Spleen (tissue), 11 donors: Measurements from ENCODE around the gene CCDC180. TPM values are rescaled to one million over a fixed set of nuclear protein-coding genes. Genes with fewer than 3 reads are reported as not detected.

ENCODE experiments used
- DNase-seq: peaks from one replicate; pipeline ENCODE4 v3.0.0-alpha.2; 2020
- H3K27ac ChIP-seq, 8 donors: fragments of 200-600 bp; sonication (generic) in 7 of 8; 1 replicate in 4 of 8; 2 replicates in 4 of 8; pipeline versions ENCODE4 v1.5.0 to v1.8.0; 2016 to 2021; ENCODE audit warnings: inconsistent platforms in 4 of 8, mild to moderate bottlenecking in 4 of 8, moderate library complexity in 1 of 8
- H3K27me3 ChIP-seq, 7 donors: fragments of 200-600 bp; sonication (generic) in 6 of 7; replicated peaks in 1 of 7; 1 replicate in 4 of 7; 2 replicates in 3 of 7; pipeline versions ENCODE4 v1.5.0 to v1.8.0; 2016 to 2021; ENCODE audit warnings: inconsistent platforms in 3 of 7, mild to moderate bottlenecking in 1 of 7
- H3K36me3 ChIP-seq, 6 donors: fragments of 200-600 bp; sonication (generic) in 5 of 6; 1 replicate in 4 of 6; 2 replicates in 2 of 6; pipeline versions ENCODE4 v1.5.0 to v1.8.0; 2016 to 2021; ENCODE audit warnings: inconsistent platforms in 2 of 6
- H3K4me1 ChIP-seq, 6 donors: fragments of 200-600 bp; sonication (generic) in 5 of 6; 1 replicate in 3 of 6; 2 replicates in 3 of 6; pipeline versions ENCODE4 v1.5.0 to v1.8.0; 2016 to 2021; ENCODE audit warnings: inconsistent platforms in 3 of 6
- H3K4me3 ChIP-seq, 8 donors: fragments of 200-600 bp; sonication (generic) in 7 of 8; 1 replicate in 4 of 8; 2 replicates in 4 of 8; pipeline versions ENCODE4 v1.5.0 to v1.8.0; 2016 to 2021; ENCODE audit warnings: inconsistent platforms in 4 of 8, mild to moderate bottlenecking in 4 of 8, moderate library complexity in 2 of 8
- H3K9me3 ChIP-seq, 8 donors: fragments of 200-600 bp; sonication (generic) in 7 of 8; 1 replicate in 4 of 8; 2 replicates in 4 of 8; pipeline versions ENCODE4 v1.5.0 to v1.8.0; 2016 to 2021; ENCODE audit warnings: inconsistent platforms in 4 of 8
- CTCF ChIP-seq, 11 experiments: fragments of 200-600 bp in 7 of 11; fragments of 450-650 bp in 4 of 11; sonication (generic) in 4 of 11; IDR thresholded peaks in 8 of 11; conservative IDR thresholded peaks in 3 of 11; 1 replicate in 7 of 11; 2 replicates in 4 of 11; pipeline versions ENCODE4 v1.4.0 to v1.8.0; 2016 to 2021; ENCODE audit warnings: antibody characterized with exemption in 11 of 11, inconsistent platforms in 4 of 11, mild to moderate bottlenecking in 1 of 11
- POLR2A ChIP-seq, 3 donors: fragments of 450-650 bp; IDR thresholded peaks; one replicate each; pipeline ENCODE4 v1.5.1; 2017; ENCODE audit warnings: antibody characterized with exemption in 3 of 3, mild to moderate bottlenecking in 1 of 3
- POLR2AphosphoS5 ChIP-seq, 3 donors: sonication (generic); formaldehyde crosslinking; IDR thresholded peaks; one replicate each; pipeline ENCODE4 v1.5.1; 2017; ENCODE audit warnings: antibody characterized with exemption in 3 of 3
- WGBS, 5 donors: extraction: QIAGEN DNeasy Blood & Tissue Kit in 3 of 5; methylation state at CpG; one replicate each; pipeline versions ENCODE4 v1.1.5 to v1.1.7; 2013 to 2018; 5-methylcytosine and 5-hydroxymethylcytosine counted together
- intact Hi-C: fragments of 100-400 bp; cut with DNase I; formaldehyde crosslinking; loops from one replicate; pipeline ENCODE4 v1.15.0; 2023; ENCODE audit warnings: low total_unique reads
- polyA plus RNA-seq, 3 donors: library from polyadenylated mRNA; stranded (reverse); fragments of 200-250 nt; gene quantifications; one replicate each; pipeline ENCODE4 v1.2.1, GENCODE V29; 2013
- total RNA-seq, 7 donors: library from RNA; depleted of rRNA in 3 of 7; stranded (reverse); fragments of >200 nt in 3 of 7; fragmentation: NEBNext Ultra II Directional in 4 of 7; extraction: Animal tissue kit (Norgen Biotek cat#: 25700) in 4 of 7; gene quantifications; one replicate each; pipeline versions ENCODE4 v1.1.0 to v1.2.1, GENCODE V29; 2016 to 2021
- donor health status: healthy with polysubstance abuse.
- donor health status: DM: no; HTN: no; CAD: no; lungs with moderate emphysema.
- donor health status: DM: no; HTN: no; CAD: no.
- donor health status: Bipolar disorder and iron deficiency.
- donor health status: healthy.
- donor health status: DM: no; HTN: no; CAD: no.
- donor health status: DM: yes; HTN: yes; CAD: no.

CCDC180 gene
- total and polyA plus RNA-seq, 10 donors: 3.3 to 14.7 (median 7.3) TPM

GRCh38 chr9:97321251-97321650, 13.8 kb downstream of the CCDC180 start:
- no peak for DNase-seq
- WGBS, 5 donors: 78 to 86% (median 86%) methylated on average over 1 of the region's 1 CpG
- Histone ChIP-seq H3K27ac (no peak overlapping the region), H3K27me3 (no peaks in the 10 kb centered on the region), H3K9me3 (no peaks in the 10 kb centered on the region), H3K4me3 (no peak overlapping the region), H3K36me3 (peaks cover 0 to 94% (median 23%) of the 10 kb centered on the region in 6 donors), H3K4me1 (no peaks in the 10 kb centered on the region)
- intact Hi-C loops: no loop called here
- no peak for TF ChIP-seq CTCF (IDR thresholded peaks at IDR 0.05 in 8 of 11, conservative IDR thresholded peaks at IDR 0.05 in 3 of 11)
- TF ChIP-seq POLR2AphosphoS5 (IDR thresholded peaks at IDR 0.05): no peak
- no peak for TF ChIP-seq POLR2A (IDR thresholded peaks at IDR 0.05)

- WGBS, 5 donors: 68 to 82% (median 81%) methylated on average over 4 of the region's 4 CpGs
- Histone ChIP-seq H3K27ac (no peak overlapping the region), H3K4me1 (no peaks in the 10 kb centered on the region), H3K36me3 (peaks cover 0 to 94% (median 22%) of the 10 kb centered on the region in 6 donors), H3K27me3 (no peaks in the 10 kb centered on the region), H3K9me3 (no peaks in the 10 kb centered on the region), H3K4me3 (no peak overlapping the region)
- no peak for TF ChIP-seq POLR2AphosphoS5 (IDR thresholded peaks at IDR 0.05)
- no peak for TF ChIP-seq POLR2A (IDR thresholded peaks at IDR 0.05)
- no peak for TF ChIP-seq CTCF (IDR thresholded peaks at IDR 0.05 in 8 of 11, conservative IDR thresholded peaks at IDR 0.05 in 3 of 11)
- DNase-seq: no peak
- intact Hi-C loops: no loop called here
Observed at GRCh38 chr9:97321691-97322090, 14.2 kb downstream of the CCDC180 start.

GRCh38 chr9:97322105-97322504, 14.6 kb downstream of the CCDC180 start:
- Histone ChIP-seq H3K4me3 (no peak overlapping the region), H3K9me3 (no peaks in the 10 kb centered on the region), H3K4me1 (no peaks in the 10 kb centered on the region), H3K36me3 (peaks cover 0 to 94% (median 21%) of the 10 kb centered on the region in 6 donors), H3K27me3 (no peaks in the 10 kb centered on the region), H3K27ac (no peak overlapping the region)
- DNase-seq: no peak
- intact Hi-C loops: no loop called here
- 87 to 97% (median 89%) methylated on average over 1 of the region's 1 CpG for WGBS, 5 donors
- no peak for TF ChIP-seq POLR2A (IDR thresholded peaks at IDR 0.05)
- TF ChIP-seq POLR2AphosphoS5 (IDR thresholded peaks at IDR 0.05): no peak
- no peak for TF ChIP-seq CTCF (IDR thresholded peaks at IDR 0.05 in 8 of 11, conservative IDR thresholded peaks at IDR 0.05 in 3 of 11)

GRCh38 chr9:97324954-97325353, 17.5 kb downstream of the CCDC180 start:
- Histone ChIP-seq H3K9me3 (no peaks in the 10 kb centered on the region), H3K4me1 (no peaks in the 10 kb centered on the region), H3K4me3 (no peak overlapping the region), H3K36me3 (peaks cover 0 to 98% (median 27%) of the 10 kb centered on the region in 6 donors), H3K27me3 (no peaks in the 10 kb centered on the region), H3K27ac (no peak overlapping the region)
- intact Hi-C loops: no loop called here
- WGBS, 5 donors: 72 to 95% (median 94%) methylated on average over 4 to 5 of the region's 5 CpGs
- TF ChIP-seq CTCF (IDR thresholded peaks at IDR 0.05 in 8 of 11, conservative IDR thresholded peaks at IDR 0.05 in 3 of 11) (no peak), POLR2AphosphoS5 (IDR thresholded peaks at IDR 0.05) (no peak), POLR2A (IDR thresholded peaks at IDR 0.05) (no peak)
- no peak for DNase-seq
